BE2C (cell line): ENCODE data around the gene PRKAR2B.

Experiments used
- DNase-seq: peaks from one replicate; pipeline ENCODE4 v3.0.0-alpha.2; 2020
- H3K27me3 ChIP-seq: fragments of 250-450 bp; sonication (Bioruptor Pico); 2 replicates; pipeline ENCODE4 v1.5.1; 2020; ENCODE audit warnings: mild to moderate bottlenecking
- H3K36me3 ChIP-seq: fragments of 250-450 bp; sonication (Bioruptor Pico); 2 replicates; pipeline ENCODE4 v1.5.1; 2020; ENCODE audit warnings: mild to moderate bottlenecking
- H3K4me1 ChIP-seq: fragments of 250-450 bp; sonication (Bioruptor Pico); 2 replicates; pipeline ENCODE4 v1.5.1; 2020
- H3K4me3 ChIP-seq: 2 replicates; pipeline ENCODE4 v1.5.1; 2011; ENCODE audit warnings: low read depth, low read length
- H3K9me3 ChIP-seq: fragments of 250-450 bp; sonication (Bioruptor Pico); 2 replicates; pipeline ENCODE4 v1.5.1; 2020
- TF ChIP-seq, protein P1 (sequence below): IDR thresholded peaks from 2 replicates; pipeline ENCODE4 v1.5.1; 2012; ENCODE audit warnings: mild to moderate bottlenecking, low read depth, low read length

PRKAR2B gene

DNA sequence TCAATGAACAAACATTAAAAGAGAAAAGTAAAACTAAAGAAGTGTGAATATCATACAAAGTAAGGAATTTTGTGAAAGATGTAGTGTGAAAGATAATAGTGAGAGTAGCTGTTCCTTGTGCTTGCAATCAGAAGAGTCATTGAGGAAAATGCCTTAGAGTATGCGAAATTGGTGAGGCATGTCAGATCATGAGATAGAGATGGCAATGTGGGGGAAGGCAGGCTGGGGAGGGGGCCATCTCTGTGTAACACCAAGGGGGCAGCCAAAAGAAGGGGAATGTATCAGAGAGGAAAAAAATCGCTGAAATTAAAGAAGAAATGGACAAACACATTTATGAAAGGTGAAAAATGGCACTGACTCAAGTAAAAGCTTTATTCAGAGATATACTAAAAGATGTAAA lies 19.6 kb upstream of the PRKAR2B start:
- H3K9me3 ChIP-seq, result no peaks in the 10 kb centered on the region
- no peaks in the 10 kb centered on the region for H3K27me3 ChIP-seq
- TF ChIP-seq, protein P1, sequence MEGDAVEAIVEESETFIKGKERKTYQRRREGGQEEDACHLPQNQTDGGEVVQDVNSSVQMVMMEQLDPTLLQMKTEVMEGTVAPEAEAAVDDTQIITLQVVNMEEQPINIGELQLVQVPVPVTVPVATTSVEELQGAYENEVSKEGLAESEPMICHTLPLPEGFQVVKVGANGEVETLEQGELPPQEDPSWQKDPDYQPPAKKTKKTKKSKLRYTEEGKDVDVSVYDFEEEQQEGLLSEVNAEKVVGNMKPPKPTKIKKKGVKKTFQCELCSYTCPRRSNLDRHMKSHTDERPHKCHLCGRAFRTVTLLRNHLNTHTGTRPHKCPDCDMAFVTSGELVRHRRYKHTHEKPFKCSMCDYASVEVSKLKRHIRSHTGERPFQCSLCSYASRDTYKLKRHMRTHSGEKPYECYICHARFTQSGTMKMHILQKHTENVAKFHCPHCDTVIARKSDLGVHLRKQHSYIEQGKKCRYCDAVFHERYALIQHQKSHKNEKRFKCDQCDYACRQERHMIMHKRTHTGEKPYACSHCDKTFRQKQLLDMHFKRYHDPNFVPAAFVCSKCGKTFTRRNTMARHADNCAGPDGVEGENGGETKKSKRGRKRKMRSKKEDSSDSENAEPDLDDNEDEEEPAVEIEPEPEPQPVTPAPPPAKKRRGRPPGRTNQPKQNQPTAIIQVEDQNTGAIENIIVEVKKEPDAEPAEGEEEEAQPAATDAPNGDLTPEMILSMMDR, result no peak
- no peaks in the 10 kb centered on the region for H3K36me3 ChIP-seq
- H3K4me1 ChIP-seq, result peaks cover 9% of the 10 kb centered on the region
- H3K4me3 ChIP-seq, result no peak overlapping the region
- no peak for DNase-seq

DNA sequence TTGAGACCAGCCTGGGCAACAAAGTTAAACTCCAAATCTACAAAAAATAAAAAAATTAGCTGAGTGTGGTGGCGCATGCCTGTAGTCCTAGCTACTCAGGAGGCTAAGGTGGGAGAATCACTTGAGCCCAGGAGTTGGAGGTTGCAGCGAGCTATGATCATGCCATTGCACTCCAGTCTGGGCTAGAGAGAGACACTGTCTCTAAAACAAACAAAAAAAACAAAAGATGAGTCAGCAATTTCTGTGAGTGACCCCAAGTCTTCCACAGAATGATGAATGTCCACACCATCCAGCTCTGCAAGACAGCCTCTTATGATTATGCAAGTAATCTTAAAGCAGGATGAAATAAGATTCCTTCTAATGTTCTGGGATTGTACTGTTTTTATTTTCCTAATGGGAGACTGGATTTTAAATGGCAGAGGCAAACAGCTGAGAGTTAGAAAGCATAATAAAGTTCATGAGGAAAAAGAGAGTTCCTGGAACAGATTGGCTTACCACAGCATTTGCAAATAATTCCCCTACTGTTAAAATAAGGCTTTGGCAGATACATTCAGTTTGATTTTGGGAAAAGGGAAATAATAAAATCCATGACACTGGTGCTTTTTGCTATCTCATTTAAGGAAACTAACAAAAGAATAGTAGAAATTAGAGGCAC lies 18.9 kb upstream of the PRKAR2B start:
- TF ChIP-seq, protein P1, result no peak
- no peak for DNase-seq
- no peaks in the 10 kb centered on the region for H3K36me3 ChIP-seq

DNA sequence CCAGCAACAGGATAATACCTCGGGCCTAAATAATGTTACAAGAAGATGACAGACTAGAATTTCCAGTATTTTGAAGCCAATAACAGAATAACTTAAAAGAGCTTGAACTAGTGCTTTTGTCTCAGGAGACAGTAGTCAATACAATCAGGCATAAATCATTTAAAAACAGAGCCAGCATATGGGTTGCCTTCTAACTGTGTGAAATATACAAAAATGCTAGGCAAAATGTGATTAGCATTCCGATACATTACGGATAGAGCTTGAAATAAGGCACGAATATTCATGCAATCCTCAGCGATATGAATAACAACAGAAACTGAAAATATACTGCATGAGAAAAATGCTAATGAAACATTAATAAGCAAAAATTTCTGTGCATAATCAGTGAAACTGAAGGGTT lies 18.3 kb upstream of the PRKAR2B start:
- DNase-seq, result no peak

More for the DNA sequence above, 18.9 kb upstream of the PRKAR2B start:
- H3K4me3 ChIP-seq, result no peak overlapping the region
- H3K9me3 ChIP-seq, result no peaks in the 10 kb centered on the region
- H3K4me1 ChIP-seq, result peaks cover 9% of the 10 kb centered on the region
- no peaks in the 10 kb centered on the region for H3K27me3 ChIP-seq

DNA sequence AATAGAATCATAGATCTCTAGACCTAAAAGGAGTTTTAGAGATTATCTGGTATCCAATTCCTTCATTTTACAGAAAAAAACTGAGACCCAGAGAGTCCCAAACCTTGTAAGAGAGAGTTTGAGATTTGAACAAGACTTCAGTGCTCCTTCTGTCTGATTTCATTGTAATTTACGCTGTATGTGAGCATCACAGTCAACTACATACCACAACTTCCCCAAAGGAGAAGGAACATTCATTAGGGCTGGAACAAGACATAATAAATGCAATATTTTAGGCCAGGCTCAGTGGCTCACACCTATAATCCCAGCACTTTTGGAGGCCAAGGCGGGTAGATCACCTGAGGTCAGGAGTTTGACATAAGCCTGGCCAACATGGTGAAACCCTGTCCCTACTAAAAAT lies 17.3 kb upstream of the PRKAR2B start:
- no peak overlapping the region for H3K4me3 ChIP-seq
- no peaks in the 10 kb centered on the region for H3K9me3 ChIP-seq
- H3K27me3 ChIP-seq, result no peaks in the 10 kb centered on the region
- no peak for DNase-seq
- peaks cover 9% of the 10 kb centered on the region for H3K4me1 ChIP-seq
- TF ChIP-seq, protein P1, result no peak
- no peaks in the 10 kb centered on the region for H3K36me3 ChIP-seq

More for the DNA sequence above, 18.3 kb upstream of the PRKAR2B start:
- Histone ChIP-seq H3K36me3 (no peaks in the 10 kb centered on the region), H3K9me3 (no peaks in the 10 kb centered on the region), H3K4me1 (peaks cover 9% of the 10 kb centered on the region), H3K4me3 (no peak overlapping the region), H3K27me3 (no peaks in the 10 kb centered on the region)
- TF ChIP-seq, protein P1, result no peak

DNA sequence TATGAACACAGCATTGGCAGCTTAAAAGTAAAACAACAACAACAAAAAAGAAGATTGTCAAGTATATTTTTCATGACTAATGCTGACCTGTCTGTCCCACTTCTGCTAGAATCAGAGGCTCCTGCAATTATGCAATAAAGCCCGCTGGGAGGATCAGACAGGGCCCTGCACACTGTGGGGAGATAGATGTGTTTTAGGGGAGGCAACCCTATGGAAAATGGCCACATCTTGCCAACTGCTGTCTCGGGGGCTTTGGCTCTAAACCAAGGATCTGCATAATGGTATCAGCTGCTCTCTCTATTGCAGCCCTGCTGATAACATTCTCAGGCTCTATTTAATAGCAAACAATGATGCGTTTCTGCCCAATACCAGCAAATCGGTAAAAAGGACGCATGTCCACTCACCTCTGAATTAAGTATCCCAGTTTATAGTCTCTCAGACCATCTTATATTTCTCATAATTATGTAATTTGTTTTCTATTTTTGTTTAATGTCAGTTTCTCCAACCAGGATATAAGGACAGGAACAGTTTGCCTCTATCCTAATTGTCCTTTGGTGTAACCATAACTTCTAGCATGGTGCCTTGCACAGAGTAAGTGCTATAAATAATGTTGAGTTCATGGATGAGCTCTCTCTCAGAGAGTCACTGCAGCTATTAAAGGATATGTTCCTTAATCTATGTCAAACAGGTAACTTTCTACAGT lies 15.3 kb upstream of the PRKAR2B start:
- TF ChIP-seq, protein P1, result no peak

DNA sequence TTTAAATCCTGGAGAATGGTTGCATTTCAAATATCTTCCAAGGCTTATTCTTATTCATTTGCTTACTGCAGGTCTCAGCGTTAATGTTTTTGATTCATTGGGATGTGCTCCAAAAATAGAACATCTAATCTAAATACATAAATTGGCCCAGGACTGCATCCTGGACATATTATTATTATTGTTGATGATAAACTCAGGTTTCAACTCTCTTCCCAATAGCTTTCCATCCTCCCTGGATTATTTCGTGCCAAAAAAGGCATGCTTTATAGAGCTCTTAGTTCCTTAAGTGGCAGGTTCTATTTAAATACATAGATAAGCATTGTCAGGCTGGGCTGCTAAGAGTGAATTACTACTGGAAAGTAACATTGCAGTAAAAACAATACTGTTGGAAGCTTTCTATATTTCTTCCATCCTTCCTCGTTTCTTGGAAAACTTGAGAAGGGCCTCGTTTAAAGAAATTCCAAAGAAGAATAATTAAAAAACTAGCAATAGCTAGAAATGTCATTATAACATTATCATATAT lies 14.7 kb upstream of the PRKAR2B start:
- no peak for DNase-seq
- Histone ChIP-seq H3K9me3 (no peaks in the 10 kb centered on the region), H3K27me3 (no peaks in the 10 kb centered on the region), H3K36me3 (no peaks in the 10 kb centered on the region), H3K4me1 (peaks cover 9% of the 10 kb centered on the region), H3K4me3 (no peak overlapping the region)
- TF ChIP-seq, protein P1, result no peak

More for the DNA sequence above, 15.3 kb upstream of the PRKAR2B start:
- Histone ChIP-seq H3K27me3 (no peaks in the 10 kb centered on the region), H3K4me3 (no peak overlapping the region), H3K36me3 (no peaks in the 10 kb centered on the region), H3K4me1 (peaks cover 9% of the 10 kb centered on the region), H3K9me3 (no peaks in the 10 kb centered on the region)
- peak; percentile 65 for DNase-seq
